Endothelial cell (in vitro differentiated cells): Measurements from ENCODE around the gene CEP152. TPM values are rescaled to one million over a fixed set of nuclear protein-coding genes. Genes with fewer than 3 reads are reported as not detected.

ENCODE experiments used
- DNase-seq: peaks from one replicate; pipeline ENCODE4 v3.0.0; 2021; ENCODE audit warnings: low spot score
- H3K27ac Mint-ChIP-seq: one replicate; pipeline ENCODE4 v1.8.0; 2021; ENCODE audit warnings: mixed read lengths, inconsistent platforms; ENCODE audit not compliant: unreplicated experiment
- H3K27me3 Mint-ChIP-seq: one replicate; pipeline ENCODE4 v1.8.0; 2021; ENCODE audit warnings: mild to moderate bottlenecking, moderate library complexity, mixed read lengths, inconsistent platforms; ENCODE audit not compliant: unreplicated experiment
- H3K36me3 Mint-ChIP-seq: one replicate; pipeline ENCODE4 v1.8.0; 2021; ENCODE audit warnings: mild to moderate bottlenecking, low read depth, mixed read lengths, inconsistent platforms; ENCODE audit not compliant: unreplicated experiment
- H3K4me1 Mint-ChIP-seq: one replicate; pipeline ENCODE4 v1.8.0; 2021; ENCODE audit warnings: mild to moderate bottlenecking, mixed read lengths, inconsistent platforms; ENCODE audit not compliant: unreplicated experiment
- H3K4me3 Mint-ChIP-seq: one replicate; pipeline ENCODE4 v1.8.0; 2021; ENCODE audit warnings: mild to moderate bottlenecking, mixed read lengths, inconsistent platforms; ENCODE audit not compliant: unreplicated experiment
- H3K9me3 Mint-ChIP-seq: one replicate; pipeline ENCODE4 v1.8.0; 2021; ENCODE audit warnings: mixed read lengths, inconsistent platforms; ENCODE audit not compliant: unreplicated experiment
- total RNA-seq: library from RNA; stranded (reverse); fragmentation: NEBNext Ultra II Directional; extraction: Animal tissue kit (Norgen Biotek cat#: 25700); gene quantifications from one replicate; pipeline ENCODE4 v1.2.1, GENCODE V29; 2021; ENCODE audit not compliant: unreplicated experiment
- TF ChIP-seq, protein P1 (sequence below): fragments of 200-600 bp; sonication (generic); IDR thresholded peaks from one replicate; pipeline ENCODE4 v1.5.0; 2021; ENCODE audit warnings: antibody characterized with exemption; ENCODE audit not compliant: unreplicated experiment

The CEP152 gene
- total RNA-seq, 1 donor from 2014 or later, result 4.7 TPM

GRCh38 chr15:48754011-48754410, 56.9 kb downstream of the CEP152 start:
- Mint-ChIP-seq H3K27ac (no peak overlapping the region), H3K27me3 (peaks cover under 1% of the 10 kb centered on the region), H3K36me3 (no peaks in the 10 kb centered on the region), H3K4me3 (no peak overlapping the region), H3K4me1 (no peaks in the 10 kb centered on the region), H3K9me3 (no peaks in the 10 kb centered on the region)
- DNase-seq, result no peak
- TF ChIP-seq, protein P1, sequence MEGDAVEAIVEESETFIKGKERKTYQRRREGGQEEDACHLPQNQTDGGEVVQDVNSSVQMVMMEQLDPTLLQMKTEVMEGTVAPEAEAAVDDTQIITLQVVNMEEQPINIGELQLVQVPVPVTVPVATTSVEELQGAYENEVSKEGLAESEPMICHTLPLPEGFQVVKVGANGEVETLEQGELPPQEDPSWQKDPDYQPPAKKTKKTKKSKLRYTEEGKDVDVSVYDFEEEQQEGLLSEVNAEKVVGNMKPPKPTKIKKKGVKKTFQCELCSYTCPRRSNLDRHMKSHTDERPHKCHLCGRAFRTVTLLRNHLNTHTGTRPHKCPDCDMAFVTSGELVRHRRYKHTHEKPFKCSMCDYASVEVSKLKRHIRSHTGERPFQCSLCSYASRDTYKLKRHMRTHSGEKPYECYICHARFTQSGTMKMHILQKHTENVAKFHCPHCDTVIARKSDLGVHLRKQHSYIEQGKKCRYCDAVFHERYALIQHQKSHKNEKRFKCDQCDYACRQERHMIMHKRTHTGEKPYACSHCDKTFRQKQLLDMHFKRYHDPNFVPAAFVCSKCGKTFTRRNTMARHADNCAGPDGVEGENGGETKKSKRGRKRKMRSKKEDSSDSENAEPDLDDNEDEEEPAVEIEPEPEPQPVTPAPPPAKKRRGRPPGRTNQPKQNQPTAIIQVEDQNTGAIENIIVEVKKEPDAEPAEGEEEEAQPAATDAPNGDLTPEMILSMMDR, result no peak

DNA sequence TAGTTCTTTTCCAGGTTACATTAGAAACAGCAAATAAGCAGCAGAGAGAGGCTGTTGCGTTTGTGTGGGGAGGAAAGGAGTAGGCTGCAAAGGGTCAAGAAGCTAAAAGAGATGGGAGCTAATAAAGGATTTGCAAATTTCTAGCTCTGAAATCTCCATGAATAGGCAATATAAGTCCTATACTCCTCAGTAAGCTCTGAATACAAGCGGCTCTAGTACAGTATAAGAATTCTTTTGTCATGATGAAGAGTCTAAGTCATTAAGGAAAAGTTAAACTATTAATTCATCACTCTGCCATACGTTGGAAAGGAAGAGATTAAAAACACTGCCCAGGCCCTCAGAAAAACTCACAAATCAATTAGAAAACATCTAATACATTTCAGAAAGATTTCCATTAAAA, 59.3 kb downstream of the CEP152 start:
- Mint-ChIP-seq H3K9me3 (no peaks in the 10 kb centered on the region), H3K27ac (no peak overlapping the region), H3K36me3 (no peaks in the 10 kb centered on the region), H3K4me3 (no peak overlapping the region), H3K4me1 (peaks cover 3% of the 10 kb centered on the region), H3K27me3 (peaks cover 1% of the 10 kb centered on the region)
- TF ChIP-seq, protein P1, result no peak
- DNase-seq, result no peak

GRCh38 chr15:48748535-48748934, 62.3 kb downstream of the CEP152 start:
- Mint-ChIP-seq H3K9me3 (no peaks in the 10 kb centered on the region), H3K27me3 (peaks cover 1% of the 10 kb centered on the region), H3K4me1 (peaks cover 9% of the 10 kb centered on the region), H3K27ac (no peak overlapping the region), H3K4me3 (no peak overlapping the region), H3K36me3 (no peaks in the 10 kb centered on the region)
- TF ChIP-seq, protein P1, result no peak
- no peak for DNase-seq

GRCh38 chr15:48733615-48734014, 77.3 kb downstream of the CEP152 start:
- DNase-seq, result no peak
- Mint-ChIP-seq H3K4me1 (peaks cover 8% of the 10 kb centered on the region), H3K27me3 (peaks cover 1% of the 10 kb centered on the region), H3K36me3 (peaks cover 2% of the 10 kb centered on the region), H3K27ac (no peak overlapping the region), H3K9me3 (no peaks in the 10 kb centered on the region), H3K4me3 (no peak overlapping the region)
- TF ChIP-seq, protein P1, result no peak

DNA sequence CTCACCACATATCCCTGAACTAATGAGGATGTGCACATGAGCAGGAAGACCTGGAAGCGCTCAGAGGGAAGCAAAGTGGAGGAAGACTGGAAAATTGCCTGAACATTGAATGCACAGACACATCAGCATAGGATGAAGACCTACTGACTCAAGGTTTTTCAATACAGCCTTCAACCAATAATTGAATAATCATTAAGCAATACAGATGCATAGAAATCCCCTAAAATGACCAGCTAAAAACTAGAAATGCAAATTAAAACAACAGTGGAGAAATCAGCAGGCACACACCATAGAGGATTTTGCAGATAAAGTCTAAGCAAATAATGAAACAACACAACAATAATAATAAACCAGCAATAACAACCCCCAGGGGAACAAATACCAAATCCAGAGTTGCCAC, 80.4 kb downstream of the CEP152 start:
- DNase-seq, result no peak
- no peaks in the 10 kb centered on the region for H3K9me3 Mint-ChIP-seq
- H3K4me3 Mint-ChIP-seq, result no peak overlapping the region
- TF ChIP-seq, protein P1, result no peak
- peaks cover 14% of the 10 kb centered on the region for H3K4me1 Mint-ChIP-seq
- H3K36me3 Mint-ChIP-seq, result peaks cover 2% of the 10 kb centered on the region
- H3K27me3 Mint-ChIP-seq, result no peaks in the 10 kb centered on the region
- no peak overlapping the region for H3K27ac Mint-ChIP-seq
